Prostate gland (tissue), 2 donors: Measurements from ENCODE around the gene METTL5.

Experiments
- POLR2AphosphoS5 ChIP-seq: sonication (generic); formaldehyde crosslinking; IDR thresholded peaks from one replicate; pipeline ENCODE4 v1.6.1; 2017; ENCODE audit warnings: antibody characterized with exemption
- TF ChIP-seq, protein P1 (sequence below), 4 experiments: fragments of 200-600 bp in 2 of 4; fragments of 450-650 bp in 2 of 4; sonication (generic) in 2 of 4; IDR thresholded peaks; 1 replicate in 3 of 4; 2 replicates in 1 of 4; pipeline ENCODE4 v1.5.1; 2016 to 2019; ENCODE audit warnings: antibody characterized with exemption in 4 of 4, mild to moderate bottlenecking in 2 of 4, moderate library complexity in 2 of 4

DNA sequence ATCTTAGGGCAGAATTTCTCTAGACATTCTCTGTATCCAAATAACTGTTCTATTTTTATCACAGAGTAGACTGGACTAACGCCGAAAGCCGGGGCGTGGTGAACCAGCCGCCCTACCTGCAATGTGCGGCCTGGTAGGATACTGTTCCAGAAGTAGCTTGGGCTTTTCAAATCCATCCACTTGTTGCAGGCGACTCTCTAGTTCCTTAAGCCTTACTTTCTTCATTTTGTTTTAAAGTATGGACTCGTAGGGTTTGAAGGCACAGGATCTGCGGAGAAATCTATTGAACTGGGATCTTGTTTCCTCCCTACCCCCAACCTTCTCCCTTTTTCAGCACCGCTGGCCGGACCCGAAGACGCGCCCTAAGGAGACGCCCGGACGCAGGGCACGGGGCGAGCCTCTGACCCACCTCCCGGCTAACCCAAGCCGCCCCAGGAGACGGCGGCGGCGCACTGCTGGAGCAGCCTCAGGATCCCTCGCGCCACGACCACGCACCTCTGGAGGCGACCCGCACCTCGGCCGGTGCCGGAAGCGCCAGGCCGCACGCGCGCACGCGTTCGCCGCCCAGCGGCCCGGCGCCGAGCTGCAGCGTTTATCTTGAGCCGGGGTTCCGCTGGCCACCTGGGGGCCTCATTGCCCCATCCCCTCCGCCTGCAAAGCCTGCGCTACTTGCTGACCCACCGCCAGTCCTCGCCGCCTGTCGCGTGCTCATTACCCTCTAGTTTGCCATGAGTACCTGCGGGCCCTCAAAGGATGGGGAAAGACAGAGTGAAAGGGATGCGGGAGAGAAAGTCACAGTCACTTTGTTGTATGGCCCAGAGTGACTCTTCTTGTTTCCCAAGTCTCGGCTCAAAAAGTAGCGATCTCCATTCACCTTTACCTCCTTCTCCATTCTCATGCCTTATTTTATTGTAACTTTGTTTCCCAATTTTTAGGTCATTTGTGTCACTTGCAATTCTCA, at the start of gene METTL5:
- TF ChIP-seq POLR2AphosphoS5: peak; percentile 13
- TF ChIP-seq, protein P1, sequence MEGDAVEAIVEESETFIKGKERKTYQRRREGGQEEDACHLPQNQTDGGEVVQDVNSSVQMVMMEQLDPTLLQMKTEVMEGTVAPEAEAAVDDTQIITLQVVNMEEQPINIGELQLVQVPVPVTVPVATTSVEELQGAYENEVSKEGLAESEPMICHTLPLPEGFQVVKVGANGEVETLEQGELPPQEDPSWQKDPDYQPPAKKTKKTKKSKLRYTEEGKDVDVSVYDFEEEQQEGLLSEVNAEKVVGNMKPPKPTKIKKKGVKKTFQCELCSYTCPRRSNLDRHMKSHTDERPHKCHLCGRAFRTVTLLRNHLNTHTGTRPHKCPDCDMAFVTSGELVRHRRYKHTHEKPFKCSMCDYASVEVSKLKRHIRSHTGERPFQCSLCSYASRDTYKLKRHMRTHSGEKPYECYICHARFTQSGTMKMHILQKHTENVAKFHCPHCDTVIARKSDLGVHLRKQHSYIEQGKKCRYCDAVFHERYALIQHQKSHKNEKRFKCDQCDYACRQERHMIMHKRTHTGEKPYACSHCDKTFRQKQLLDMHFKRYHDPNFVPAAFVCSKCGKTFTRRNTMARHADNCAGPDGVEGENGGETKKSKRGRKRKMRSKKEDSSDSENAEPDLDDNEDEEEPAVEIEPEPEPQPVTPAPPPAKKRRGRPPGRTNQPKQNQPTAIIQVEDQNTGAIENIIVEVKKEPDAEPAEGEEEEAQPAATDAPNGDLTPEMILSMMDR (IDR thresholded peaks at IDR 0.05): peak; percentile 87 to 97 (median 95)
